CD4-positive, alpha-beta T cell (primary cell): Measurements from ENCODE around the gene FABP1. TPM values are rescaled to one million over a fixed set of nuclear protein-coding genes. Genes with fewer than 3 reads are reported as not detected.

Experiments
- ATAC-seq: fragments of 200-7000 bp; cut with Tn5 transposase; one replicate; pipeline ENCODE4 v1.10.0; 2022; ENCODE audit warnings: mild to moderate bottlenecking; ENCODE audit not compliant: poor library complexity
- CTCF ChIA-PET: fragments of 350-600 bp; sonication (Branson Sonifier 250); formaldehyde crosslinking; loops from one replicate; lab custom pipeline; 2021; ENCODE audit warnings: antibody characterized with exemption, inconsistent platforms; lab: Charles Lee
- POLR2A ChIA-PET: fragments of 350-600 bp; sonication (Branson Sonifier 250); formaldehyde crosslinking; loops from one replicate; lab custom pipeline; 2021; ENCODE audit warnings: antibody characterized with exemption, inconsistent platforms; lab: Charles Lee
- DNase-seq, 14 experiments: peaks; one replicate each; pipeline ENCODE4 v3.0.0-alpha.2; 2013 to 2020; ENCODE audit warnings: mixed read lengths in 2 of 14
- H3K27ac ChIP-seq, 2 donors: one replicate each; pipeline versions ENCODE4 v1.5.1 to v1.7.0; 2013; ENCODE audit warnings: low read length in 2 of 2, low read depth in 1 of 2, mild to moderate bottlenecking in 1 of 2
- H3K27me3 ChIP-seq, 2 experiments: 1 replicate in 1 of 2; 2 replicates in 1 of 2; pipeline versions ENCODE4 v1.6.1 to v1.7.0; 2013; ENCODE audit warnings: low read length in 2 of 2, control low read depth in 1 of 2, mild to moderate bottlenecking in 1 of 2, moderate library complexity in 1 of 2; ENCODE audit not compliant: insufficient read depth in 2 of 2, control insufficient read depth in 1 of 2
- H3K36me3 ChIP-seq: one replicate; pipeline ENCODE4 v1.6.1; 2013; ENCODE audit warnings: low read length, control low read depth; ENCODE audit not compliant: insufficient read depth
- H3K4me1 ChIP-seq: one replicate; pipeline ENCODE4 v1.6.1; 2013; ENCODE audit warnings: low read length, control low read depth; ENCODE audit not compliant: insufficient read depth
- H3K4me3 ChIP-seq: one replicate; pipeline ENCODE4 v1.5.1; 2013; ENCODE audit warnings: mild to moderate bottlenecking, low read length, moderate library complexity
- H3K9me3 ChIP-seq, 2 experiments: 1 replicate in 1 of 2; 2 replicates in 1 of 2; pipeline versions ENCODE4 v1.6.1 to v1.7.0; 2013; ENCODE audit warnings: low read length in 2 of 2, mild to moderate bottlenecking in 2 of 2, control low read depth in 1 of 2, moderate library complexity in 1 of 2; ENCODE audit not compliant: control insufficient read depth in 1 of 2, insufficient read depth in 1 of 2
- H3K27ac Mint-ChIP-seq: one replicate; pipeline ENCODE4 v1.8.0; 2020; ENCODE audit warnings: mixed read lengths
- H3K27me3 Mint-ChIP-seq: one replicate; pipeline ENCODE4 v1.8.0; 2021; ENCODE audit warnings: mixed read lengths
- H3K36me3 Mint-ChIP-seq: one replicate; pipeline ENCODE4 v1.8.0; 2021; ENCODE audit warnings: low read depth, mixed read lengths
- H3K4me1 Mint-ChIP-seq: one replicate; pipeline ENCODE4 v1.8.0; 2021; ENCODE audit warnings: low read depth, mixed read lengths
- H3K4me3 Mint-ChIP-seq: one replicate; pipeline ENCODE4 v1.8.0; 2020; ENCODE audit warnings: mild to moderate bottlenecking, mixed read lengths
- H3K9me3 Mint-ChIP-seq: one replicate; pipeline ENCODE4 v1.8.0; 2020; ENCODE audit warnings: mixed read lengths
- intact Hi-C, 2 experiments: fragments of 100-400 bp; cut with DNase I in 1 of 2; cut with micrococcal nuclease in 1 of 2; formaldehyde crosslinking; loops; one replicate each; pipeline versions ENCODE4 v1.15.1 to v1.9.0; 2023 to 2025; cut with DNase I, micrococcal nuclease
- total RNA-seq, 174 experiments: library from RNA in 2 of 174; stranded (reverse) in 2 of 174; gene quantifications; one replicate each; pipeline ENCODE4 v1.2.3 and lab custom pipeline; 2021 to 2026
- TF ChIP-seq, protein P1 (sequence below): fragments of 200-600 bp; IDR thresholded peaks from one replicate; pipeline ENCODE4 v1.8.0; 2022; ENCODE audit warnings: antibody characterized with exemption, mild to moderate bottlenecking

The FABP1 gene
- total RNA-seq, 2 experiments from 2014 or later = not detected

GRCh38 chr2:88172882-88173281, 45.0 kb upstream of the FABP1 start:
- DNase-seq = no peak
- no peak overlapping the region for H3K4me3 ChIP-seq
- CTCF ChIA-PET = interaction anchor here (1.5 kb wide), 1 partner anchor 13 kb away, joined by 3 read pairs; no protein-coding TSS in a partner anchor
- no peak overlapping the region for H3K27ac ChIP-seq
- ATAC-seq = no peak
- H3K4me1 Mint-ChIP-seq = no peaks in the 10 kb centered on the region
- H3K9me3 Mint-ChIP-seq = no peaks in the 10 kb centered on the region
- no peaks in the 10 kb centered on the region for H3K36me3 ChIP-seq
- POLR2A ChIA-PET = no interaction called here
- no peaks in the 10 kb centered on the region for H3K36me3 Mint-ChIP-seq
- peaks cover 40% of the 10 kb centered on the region for H3K27me3 Mint-ChIP-seq
- H3K9me3 ChIP-seq = peaks cover 0 to 11% of the 10 kb centered on the region in 2 experiments
- H3K27ac Mint-ChIP-seq = no peak overlapping the region
- TF ChIP-seq, protein P1, sequence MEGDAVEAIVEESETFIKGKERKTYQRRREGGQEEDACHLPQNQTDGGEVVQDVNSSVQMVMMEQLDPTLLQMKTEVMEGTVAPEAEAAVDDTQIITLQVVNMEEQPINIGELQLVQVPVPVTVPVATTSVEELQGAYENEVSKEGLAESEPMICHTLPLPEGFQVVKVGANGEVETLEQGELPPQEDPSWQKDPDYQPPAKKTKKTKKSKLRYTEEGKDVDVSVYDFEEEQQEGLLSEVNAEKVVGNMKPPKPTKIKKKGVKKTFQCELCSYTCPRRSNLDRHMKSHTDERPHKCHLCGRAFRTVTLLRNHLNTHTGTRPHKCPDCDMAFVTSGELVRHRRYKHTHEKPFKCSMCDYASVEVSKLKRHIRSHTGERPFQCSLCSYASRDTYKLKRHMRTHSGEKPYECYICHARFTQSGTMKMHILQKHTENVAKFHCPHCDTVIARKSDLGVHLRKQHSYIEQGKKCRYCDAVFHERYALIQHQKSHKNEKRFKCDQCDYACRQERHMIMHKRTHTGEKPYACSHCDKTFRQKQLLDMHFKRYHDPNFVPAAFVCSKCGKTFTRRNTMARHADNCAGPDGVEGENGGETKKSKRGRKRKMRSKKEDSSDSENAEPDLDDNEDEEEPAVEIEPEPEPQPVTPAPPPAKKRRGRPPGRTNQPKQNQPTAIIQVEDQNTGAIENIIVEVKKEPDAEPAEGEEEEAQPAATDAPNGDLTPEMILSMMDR = no peak
- peaks cover 0 to 5% of the 10 kb centered on the region in 2 experiments for H3K27me3 ChIP-seq
- intact Hi-C loops = no loop called here
- no peak overlapping the region for H3K4me3 Mint-ChIP-seq
- H3K4me1 ChIP-seq = peaks cover 6% of the 10 kb centered on the region

GRCh38 chr2:88171966-88172365, 44.1 kb upstream of the FABP1 start:
- H3K27me3 Mint-ChIP-seq = peaks cover 30% of the 10 kb centered on the region
- no peak overlapping the region for H3K27ac Mint-ChIP-seq
- Histone ChIP-seq H3K27ac (no peak overlapping the region), H3K9me3 (peaks cover 0 to 11% of the 10 kb centered on the region in 2 experiments), H3K4me3 (no peak overlapping the region), H3K27me3 (peaks cover 0 to 5% of the 10 kb centered on the region in 2 experiments), H3K4me1 (peaks cover 6% of the 10 kb centered on the region), H3K36me3 (no peaks in the 10 kb centered on the region)
- TF ChIP-seq, protein P1 = no peak
- no peaks in the 10 kb centered on the region for H3K4me1 Mint-ChIP-seq
- intact Hi-C loops = no loop called here
- peak overlapping the region; percentile 85 for H3K4me3 Mint-ChIP-seq
- ChIA-PET POLR2A (no interaction called here), CTCF (no interaction called here)
- ATAC-seq (no peak), DNase-seq (no peak)
- H3K9me3 Mint-ChIP-seq = no peaks in the 10 kb centered on the region
- no peaks in the 10 kb centered on the region for H3K36me3 Mint-ChIP-seq

DNA sequence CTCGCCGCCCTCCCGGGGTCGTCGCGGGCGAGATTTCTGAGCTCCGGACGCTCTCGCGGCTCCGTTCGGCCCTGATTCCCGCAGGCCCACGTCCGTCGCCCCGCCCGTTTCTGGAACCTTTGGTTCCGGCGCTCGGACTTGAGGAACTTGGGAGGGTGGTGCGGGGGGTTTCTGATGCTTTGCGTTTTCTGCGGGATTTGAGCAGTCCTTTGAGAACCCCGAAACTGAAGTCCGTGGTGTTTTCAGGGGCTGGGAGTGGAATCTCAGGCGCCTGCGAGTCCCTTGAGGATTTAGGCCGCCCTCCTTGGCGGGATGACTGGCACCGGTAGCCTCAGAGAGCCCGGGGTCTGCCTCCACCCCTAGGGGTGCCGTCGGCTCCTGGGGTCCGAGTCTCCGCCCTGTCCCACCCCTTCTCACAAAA, 42.6 kb upstream of the FABP1 start:
- Mint-ChIP-seq H3K4me1 (no peaks in the 10 kb centered on the region), H3K27me3 (peaks cover 27% of the 10 kb centered on the region), H3K27ac (peak overlapping the region; percentile 68), H3K9me3 (no peaks in the 10 kb centered on the region), H3K36me3 (no peaks in the 10 kb centered on the region), H3K4me3 (peak overlapping the region; percentile 85)
- H3K27me3 ChIP-seq = peaks cover 0 to 3% of the 10 kb centered on the region in 2 experiments
- TF ChIP-seq, protein P1 = no peak
- ChIA-PET CTCF (no interaction called here), POLR2A (no interaction called here)
- H3K9me3 ChIP-seq = peaks cover 0 to 11% of the 10 kb centered on the region in 2 experiments
- H3K27ac ChIP-seq = no peak overlapping the region
- H3K4me1 ChIP-seq = peaks cover 6% of the 10 kb centered on the region
- ATAC-seq = no peak
- peak in 2 of 14 experiments; percentile 13 to 20 for DNase-seq
- H3K36me3 ChIP-seq = no peaks in the 10 kb centered on the region
- intact Hi-C loops = no loop called here
- H3K4me3 ChIP-seq = peak overlapping the region; percentile 62
